ENCODE measurements around the gene RBPJ.

The RBPJ gene

GRCh38 chr4:26424153-26424552 is 103.3 kb downstream of the RBPJ start:
- DNase-seq = no peak

GRCh38 chr4:26424838-26425237 is 104.0 kb downstream of the RBPJ start:
- DNase-seq = no peak

- no peak for DNase-seq
Observed at GRCh38 chr4:26425953-26426352, 105.1 kb downstream of the RBPJ start.

- no peak for DNase-seq
Observed at GRCh38 chr4:26426892-26427291, 106.1 kb downstream of the RBPJ start.

- no peak for DNase-seq
Observed at GRCh38 chr4:26429910-26430309, 109.1 kb downstream of the RBPJ start.

GRCh38 chr4:26431461-26432180 is 110.8 kb downstream of the RBPJ start:
- DNase-seq = no peak

- DNase-seq = no peak
Observed at GRCh38 chr4:26432419-26432818, 111.6 kb downstream of the RBPJ start.

- no peak for DNase-seq
Observed at GRCh38 chr4:26433556-26433955, 112.7 kb downstream of the RBPJ start.

GRCh38 chr4:26434030-26434639 is 113.3 kb downstream of the RBPJ start:
- DNase-seq = no peak

- no peak for DNase-seq
Observed at GRCh38 chr4:26441102-26441501, 120.3 kb downstream of the RBPJ start.

GRCh38 chr4:26441771-26442170 is 121.0 kb downstream of the RBPJ start:
- DNase-seq = no peak

GRCh38 chr4:26447378-26447777 is 126.6 kb downstream of the RBPJ start:
- DNase-seq = no peak

- DNase-seq = no peak
Observed at GRCh38 chr4:26450418-26450817, 129.6 kb downstream of the RBPJ start.

GRCh38 chr4:26451597-26451996 is 130.8 kb downstream of the RBPJ start:
- no peak for DNase-seq

- no peak for DNase-seq
Observed at GRCh38 chr4:26452565-26453531, 132.0 kb downstream of the RBPJ start.

GRCh38 chr4:26454961-26455360 is 134.1 kb downstream of the RBPJ start:
- no peak for DNase-seq

GRCh38 chr4:26455571-26455970 is 134.8 kb downstream of the RBPJ start:
- DNase-seq = no peak

- no peak for DNase-seq
Observed at GRCh38 chr4:26457412-26457811, 136.6 kb downstream of the RBPJ start.

- DNase-seq = no peak
Observed at GRCh38 chr4:26458157-26458561, 137.3 kb downstream of the RBPJ start.

- peak; percentile 27 for DNase-seq
Observed at GRCh38 chr4:26459054-26459755, 138.4 kb downstream of the RBPJ start.

- no peak for DNase-seq
Observed at GRCh38 chr4:26459756-26460530, 139.1 kb downstream of the RBPJ start.

- DNase-seq = no peak
Observed at GRCh38 chr4:26462874-26463273, 142.1 kb downstream of the RBPJ start.

Data from NCI-H1694 (cell line).